Neural cell (in vitro differentiated cells): ENCODE data around the gene CKLF.

Experiments
- EZH2 ChIP-seq: fragments of 200-600, 300-800 bp; shearing (Covaris generic), sonication (generic); IDR thresholded peaks from 2 replicates; pipeline ENCODE4 v1.6.1; 2014; ENCODE audit warnings: antibody characterized with exemption, low read length, borderline replicate concordance, mild to moderate bottlenecking; ENCODE audit not compliant: insufficient read depth, poor library complexity, severe bottlenecking
- POLR2AphosphoS5 ChIP-seq: IDR thresholded peaks from 2 replicates; pipeline ENCODE4 v1.6.1; 2012
- TF ChIP-seq, protein P1 (sequence below): fragments of 450-650 bp; IDR thresholded peaks from 2 replicates; pipeline ENCODE4 v1.5.1; 2014; ENCODE audit warnings: antibody characterized with exemption, mild to moderate bottlenecking, moderate library complexity; ENCODE audit not compliant: poor library complexity, severe bottlenecking

DNA sequence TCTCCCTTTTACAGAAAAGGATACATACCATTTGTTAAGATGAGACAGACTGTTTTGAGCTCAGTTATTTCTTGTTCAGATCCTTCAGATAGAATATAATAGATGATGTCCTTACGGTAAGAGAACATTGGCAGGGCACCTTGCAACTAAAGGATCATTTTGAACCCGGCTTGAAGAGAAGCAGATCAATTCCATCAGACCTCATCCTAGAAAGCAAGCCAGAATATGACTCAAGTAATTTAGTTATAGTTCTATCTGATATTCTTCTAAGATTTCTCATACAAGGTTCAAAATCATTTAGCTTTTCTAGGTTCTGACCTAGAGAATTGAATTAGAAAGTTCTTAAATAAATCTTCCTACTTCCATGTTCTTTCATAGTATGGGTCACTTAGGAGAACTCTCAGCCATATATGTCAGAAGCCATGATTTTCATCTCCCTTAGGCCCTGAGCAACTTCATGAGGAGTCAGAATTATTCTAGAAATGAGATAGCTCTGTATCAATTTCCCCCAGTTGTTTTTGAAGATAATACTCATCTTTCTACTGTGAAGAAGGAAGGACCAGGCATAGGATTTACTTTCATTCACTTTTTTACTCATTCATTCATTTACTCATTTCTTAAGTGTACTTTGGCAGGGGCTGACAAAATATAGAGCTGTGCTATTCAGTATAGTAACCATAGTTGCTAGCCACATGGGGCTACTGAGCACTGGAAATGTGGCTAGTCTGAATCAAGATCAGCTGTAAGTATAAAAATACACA is 11.4 kb downstream of the CKLF start:
- no peak for TF ChIP-seq EZH2
- TF ChIP-seq, protein P1, sequence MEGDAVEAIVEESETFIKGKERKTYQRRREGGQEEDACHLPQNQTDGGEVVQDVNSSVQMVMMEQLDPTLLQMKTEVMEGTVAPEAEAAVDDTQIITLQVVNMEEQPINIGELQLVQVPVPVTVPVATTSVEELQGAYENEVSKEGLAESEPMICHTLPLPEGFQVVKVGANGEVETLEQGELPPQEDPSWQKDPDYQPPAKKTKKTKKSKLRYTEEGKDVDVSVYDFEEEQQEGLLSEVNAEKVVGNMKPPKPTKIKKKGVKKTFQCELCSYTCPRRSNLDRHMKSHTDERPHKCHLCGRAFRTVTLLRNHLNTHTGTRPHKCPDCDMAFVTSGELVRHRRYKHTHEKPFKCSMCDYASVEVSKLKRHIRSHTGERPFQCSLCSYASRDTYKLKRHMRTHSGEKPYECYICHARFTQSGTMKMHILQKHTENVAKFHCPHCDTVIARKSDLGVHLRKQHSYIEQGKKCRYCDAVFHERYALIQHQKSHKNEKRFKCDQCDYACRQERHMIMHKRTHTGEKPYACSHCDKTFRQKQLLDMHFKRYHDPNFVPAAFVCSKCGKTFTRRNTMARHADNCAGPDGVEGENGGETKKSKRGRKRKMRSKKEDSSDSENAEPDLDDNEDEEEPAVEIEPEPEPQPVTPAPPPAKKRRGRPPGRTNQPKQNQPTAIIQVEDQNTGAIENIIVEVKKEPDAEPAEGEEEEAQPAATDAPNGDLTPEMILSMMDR, result no peak
- no peak for TF ChIP-seq POLR2AphosphoS5
